Astrocyte (in vitro differentiated cells and primary cell): ENCODE measurements around the gene DNER.
"Not testable (repeated sequence)": the region's sequence is repeated elsewhere in the genome, so short reads cannot be mapped to it uniquely, and the experiment has no call there.

ENCODE experiments used
- EZH2 ChIP-seq: IDR thresholded peaks from 2 replicates; pipeline ENCODE4 v1.6.1; 2012; ENCODE audit warnings: mild to moderate bottlenecking, low read length, inconsistent platforms; ENCODE audit not compliant: insufficient read depth
- TF ChIP-seq, protein P1 (sequence below): IDR thresholded peaks from 2 replicates; pipeline ENCODE4 v1.5.1; 2011; ENCODE audit warnings: low read depth, mild to moderate bottlenecking, inconsistent platforms, low read length, moderate library complexity; ENCODE audit not compliant: insufficient read depth

DNA sequence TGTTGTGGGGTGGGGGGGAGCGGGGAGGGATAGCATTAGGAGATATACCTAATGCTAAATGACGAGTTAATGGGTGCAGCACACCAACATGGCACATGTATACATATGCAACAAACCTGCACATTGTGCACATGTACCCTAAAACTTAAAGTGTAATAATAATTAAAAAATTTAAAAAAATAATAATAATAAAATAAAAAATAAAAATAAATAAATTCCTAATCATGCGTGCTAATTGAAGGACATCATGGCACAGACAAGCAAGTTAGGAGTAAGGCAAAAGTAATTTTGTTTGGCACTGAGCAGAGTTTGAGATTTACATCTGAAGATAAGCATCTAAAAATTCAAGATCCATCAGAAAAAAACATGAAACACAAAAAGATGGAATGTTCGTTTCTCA, 100.3 kb downstream of the DNER start:
- TF ChIP-seq, protein P1, sequence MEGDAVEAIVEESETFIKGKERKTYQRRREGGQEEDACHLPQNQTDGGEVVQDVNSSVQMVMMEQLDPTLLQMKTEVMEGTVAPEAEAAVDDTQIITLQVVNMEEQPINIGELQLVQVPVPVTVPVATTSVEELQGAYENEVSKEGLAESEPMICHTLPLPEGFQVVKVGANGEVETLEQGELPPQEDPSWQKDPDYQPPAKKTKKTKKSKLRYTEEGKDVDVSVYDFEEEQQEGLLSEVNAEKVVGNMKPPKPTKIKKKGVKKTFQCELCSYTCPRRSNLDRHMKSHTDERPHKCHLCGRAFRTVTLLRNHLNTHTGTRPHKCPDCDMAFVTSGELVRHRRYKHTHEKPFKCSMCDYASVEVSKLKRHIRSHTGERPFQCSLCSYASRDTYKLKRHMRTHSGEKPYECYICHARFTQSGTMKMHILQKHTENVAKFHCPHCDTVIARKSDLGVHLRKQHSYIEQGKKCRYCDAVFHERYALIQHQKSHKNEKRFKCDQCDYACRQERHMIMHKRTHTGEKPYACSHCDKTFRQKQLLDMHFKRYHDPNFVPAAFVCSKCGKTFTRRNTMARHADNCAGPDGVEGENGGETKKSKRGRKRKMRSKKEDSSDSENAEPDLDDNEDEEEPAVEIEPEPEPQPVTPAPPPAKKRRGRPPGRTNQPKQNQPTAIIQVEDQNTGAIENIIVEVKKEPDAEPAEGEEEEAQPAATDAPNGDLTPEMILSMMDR, result not testable (repeated sequence)
- TF ChIP-seq EZH2, result not testable (repeated sequence)
